Neural cell (in vitro differentiated cells): Measurements from ENCODE around the gene CARD19. TPM values are rescaled to one million over a fixed set of nuclear protein-coding genes. Genes with fewer than 3 reads are reported as not detected.

Experiments used
- H2AFZ ChIP-seq: fragments of 200-600, 300-800 bp; sonication (generic), shearing (Covaris generic); 2 replicates; pipeline ENCODE4 v1.6.0; 2014; ENCODE audit warnings: low read depth, mild to moderate bottlenecking, antibody characterized with exemption, low read length, moderate library complexity
- H3F3A ChIP-seq: fragments of 200-600 bp; shearing (Covaris generic); 2 replicates; pipeline ENCODE4 v1.6.1; 2016; ENCODE audit warnings: mild to moderate bottlenecking, moderate library complexity, mixed read lengths, antibody characterized with exemption, low read length; ENCODE audit not compliant: insufficient read depth, poor library complexity, severe bottlenecking
- H3K27ac ChIP-seq: fragments of 200-600, 300-800 bp; sonication (generic), shearing (Covaris generic); 2 replicates; pipeline ENCODE4 v1.5.1; 2014; ENCODE audit warnings: mild to moderate bottlenecking, low read length, moderate library complexity
- H3K27me3 ChIP-seq: fragments of 300-800, 200-600 bp; sonication (generic), shearing (Covaris generic); 2 replicates; pipeline ENCODE4 v1.6.0; 2014; ENCODE audit warnings: mild to moderate bottlenecking, low read depth, low read length, moderate library complexity; ENCODE audit not compliant: insufficient read depth
- H3K36me3 ChIP-seq: fragments of 300-800, 200-600 bp; sonication (generic), shearing (Covaris generic); 2 replicates; pipeline ENCODE4 v1.5.1; 2014; ENCODE audit warnings: mild to moderate bottlenecking, antibody characterized with exemption, low read length, moderate library complexity; ENCODE audit not compliant: insufficient read depth
- H3K4me2 ChIP-seq: fragments of 300-800, 200-600 bp; sonication (generic), shearing (Covaris generic); 2 replicates; pipeline ENCODE4 v1.6.0; 2014; ENCODE audit warnings: mild to moderate bottlenecking, low read length
- H3K4me3 ChIP-seq: fragments of 300-800, 200-600 bp; sonication (generic), shearing (Covaris generic); 2 replicates; pipeline ENCODE4 v1.5.1; 2014; ENCODE audit warnings: mild to moderate bottlenecking, low read length, moderate library complexity
- H3K79me2 ChIP-seq: fragments of 200-600 bp; shearing (Covaris generic); replicated peaks from 2 replicates; pipeline ENCODE4 v1.6.0; 2014; ENCODE audit warnings: mild to moderate bottlenecking, low read length, moderate library complexity; ENCODE audit not compliant: insufficient read depth
- H3K9ac ChIP-seq: fragments of 300-800, 200-600 bp; sonication (generic), shearing (Covaris generic); 2 replicates; pipeline ENCODE4 v1.6.1; 2016; ENCODE audit warnings: mild to moderate bottlenecking, low read length, mixed read lengths
- H3K9me2 ChIP-seq: fragments of 200-600 bp; shearing (Covaris generic); 2 replicates; pipeline ENCODE4 v1.6.1; 2016; ENCODE audit warnings: mild to moderate bottlenecking, low read length, mixed read lengths; ENCODE audit not compliant: insufficient read depth
- H3K9me3 ChIP-seq: fragments of 200-600, 300-800 bp; sonication (generic), shearing (Covaris generic); 2 replicates; pipeline ENCODE4 v1.6.1; 2016; ENCODE audit warnings: mild to moderate bottlenecking, mixed run types, low read length, moderate library complexity, mixed read lengths
- H4K20me1 ChIP-seq: fragments of 200-600 bp; shearing (Covaris generic); 2 replicates; pipeline ENCODE4 v1.6.1; 2016; ENCODE audit warnings: mild to moderate bottlenecking, mixed run types; ENCODE audit not compliant: insufficient read depth
- EP300 ChIP-seq: fragments of 450-650 bp; conservative IDR thresholded peaks from 2 replicates; pipeline ENCODE4 v1.6.1; 2014; ENCODE audit warnings: antibody characterized with exemption, mild to moderate bottlenecking, moderate library complexity; ENCODE audit not compliant: poor library complexity, severe bottlenecking
- EZH2 ChIP-seq: fragments of 200-600, 300-800 bp; shearing (Covaris generic), sonication (generic); IDR thresholded peaks from 2 replicates; pipeline ENCODE4 v1.6.1; 2014; ENCODE audit warnings: antibody characterized with exemption, low read length, borderline replicate concordance, mild to moderate bottlenecking; ENCODE audit not compliant: insufficient read depth, poor library complexity, severe bottlenecking
- MXI1 ChIP-seq: fragments of 450-650 bp; conservative IDR thresholded peaks from 2 replicates; pipeline ENCODE4 v1.6.1; 2014; ENCODE audit warnings: antibody characterized with exemption, mild to moderate bottlenecking; ENCODE audit not compliant: poor library complexity, severe bottlenecking
- POLR2AphosphoS5 ChIP-seq: IDR thresholded peaks from 2 replicates; pipeline ENCODE4 v1.6.1; 2012
- RAD21 ChIP-seq: fragments of 450-650 bp; conservative IDR thresholded peaks from 2 replicates; pipeline ENCODE4 v1.6.1; 2014; ENCODE audit warnings: antibody characterized with exemption, mild to moderate bottlenecking, moderate library complexity
- SMC3 ChIP-seq: fragments of 450-650 bp; conservative IDR thresholded peaks from 2 replicates; pipeline ENCODE4 v1.6.1; 2014; ENCODE audit warnings: antibody characterized with exemption, mild to moderate bottlenecking, moderate library complexity; ENCODE audit not compliant: poor library complexity
- TAF1 ChIP-seq: IDR thresholded peaks from 2 replicates; pipeline ENCODE4 v1.6.1; 2012; ENCODE audit warnings: low read depth
- polyA plus RNA-seq: library from polyadenylated mRNA; depleted of rRNA; stranded (reverse); fragments of >200 nt; gene quantifications from 2 replicates; pipeline ENCODE4 v1.2.3, GENCODE V29; 2014
- TF ChIP-seq, protein P1 (sequence below): fragments of 450-650 bp; IDR thresholded peaks from 2 replicates; pipeline ENCODE4 v1.5.1; 2014; ENCODE audit warnings: antibody characterized with exemption, mild to moderate bottlenecking, moderate library complexity; ENCODE audit not compliant: poor library complexity, severe bottlenecking
- TF ChIP-seq, protein P2 (sequence below): IDR thresholded peaks from 2 replicates; pipeline ENCODE4 v1.6.1; 2012; ENCODE audit warnings: borderline replicate concordance

CARD19 gene
- polyA plus RNA-seq, 1 donor from 2014 or later, result 66.7 TPM

DNA sequence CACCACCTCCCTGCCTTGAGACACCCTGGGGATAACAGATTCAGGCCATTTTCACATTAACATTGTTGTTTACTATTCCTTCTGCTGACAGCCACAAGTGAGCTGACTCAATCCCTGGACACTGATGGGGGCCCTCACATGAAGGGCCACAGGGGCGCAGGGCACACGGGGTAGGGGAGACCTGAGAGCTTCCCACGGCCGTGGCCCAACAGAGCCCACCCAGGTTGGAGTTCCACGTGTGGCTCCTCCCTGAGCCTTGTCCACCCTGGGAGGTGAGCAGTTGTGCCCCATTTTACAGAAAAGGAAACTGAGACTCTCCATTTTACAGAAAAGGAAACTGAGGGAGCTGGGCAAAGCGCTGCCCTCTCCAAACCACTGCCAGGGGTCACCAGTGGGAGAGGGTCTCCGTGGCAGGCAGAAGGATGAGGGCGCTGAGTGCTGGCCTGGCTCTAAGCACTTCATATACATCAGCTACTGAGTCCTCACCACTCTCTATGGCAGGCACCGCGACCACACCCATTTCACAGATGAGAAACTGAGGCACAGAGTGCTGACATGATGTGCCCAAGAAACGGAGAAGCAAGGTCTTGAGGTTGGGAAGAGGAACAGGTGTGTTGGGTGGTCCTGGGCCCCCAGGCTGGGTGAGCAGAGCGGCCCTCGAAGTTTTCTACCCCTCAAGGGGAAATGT is 35.7 kb downstream of the CARD19 start:
- Histone ChIP-seq H2AFZ (no peak overlapping the region), H3K36me3 (no peaks in the 10 kb centered on the region), H3K9me2 (no peaks in the 10 kb centered on the region), H3K4me2 (no peak overlapping the region), H3K4me3 (no peak overlapping the region), H3K27me3 (no peaks in the 10 kb centered on the region), H3K9me3 (no peaks in the 10 kb centered on the region), H3F3A (no peaks in the 10 kb centered on the region), H3K9ac (no peak overlapping the region), H3K27ac (no peak overlapping the region), H3K79me2 (no peaks in the 10 kb centered on the region), H4K20me1 (no peaks in the 10 kb centered on the region)
- TF ChIP-seq, protein P1, sequence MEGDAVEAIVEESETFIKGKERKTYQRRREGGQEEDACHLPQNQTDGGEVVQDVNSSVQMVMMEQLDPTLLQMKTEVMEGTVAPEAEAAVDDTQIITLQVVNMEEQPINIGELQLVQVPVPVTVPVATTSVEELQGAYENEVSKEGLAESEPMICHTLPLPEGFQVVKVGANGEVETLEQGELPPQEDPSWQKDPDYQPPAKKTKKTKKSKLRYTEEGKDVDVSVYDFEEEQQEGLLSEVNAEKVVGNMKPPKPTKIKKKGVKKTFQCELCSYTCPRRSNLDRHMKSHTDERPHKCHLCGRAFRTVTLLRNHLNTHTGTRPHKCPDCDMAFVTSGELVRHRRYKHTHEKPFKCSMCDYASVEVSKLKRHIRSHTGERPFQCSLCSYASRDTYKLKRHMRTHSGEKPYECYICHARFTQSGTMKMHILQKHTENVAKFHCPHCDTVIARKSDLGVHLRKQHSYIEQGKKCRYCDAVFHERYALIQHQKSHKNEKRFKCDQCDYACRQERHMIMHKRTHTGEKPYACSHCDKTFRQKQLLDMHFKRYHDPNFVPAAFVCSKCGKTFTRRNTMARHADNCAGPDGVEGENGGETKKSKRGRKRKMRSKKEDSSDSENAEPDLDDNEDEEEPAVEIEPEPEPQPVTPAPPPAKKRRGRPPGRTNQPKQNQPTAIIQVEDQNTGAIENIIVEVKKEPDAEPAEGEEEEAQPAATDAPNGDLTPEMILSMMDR, result no peak
- TF ChIP-seq, protein P2, sequence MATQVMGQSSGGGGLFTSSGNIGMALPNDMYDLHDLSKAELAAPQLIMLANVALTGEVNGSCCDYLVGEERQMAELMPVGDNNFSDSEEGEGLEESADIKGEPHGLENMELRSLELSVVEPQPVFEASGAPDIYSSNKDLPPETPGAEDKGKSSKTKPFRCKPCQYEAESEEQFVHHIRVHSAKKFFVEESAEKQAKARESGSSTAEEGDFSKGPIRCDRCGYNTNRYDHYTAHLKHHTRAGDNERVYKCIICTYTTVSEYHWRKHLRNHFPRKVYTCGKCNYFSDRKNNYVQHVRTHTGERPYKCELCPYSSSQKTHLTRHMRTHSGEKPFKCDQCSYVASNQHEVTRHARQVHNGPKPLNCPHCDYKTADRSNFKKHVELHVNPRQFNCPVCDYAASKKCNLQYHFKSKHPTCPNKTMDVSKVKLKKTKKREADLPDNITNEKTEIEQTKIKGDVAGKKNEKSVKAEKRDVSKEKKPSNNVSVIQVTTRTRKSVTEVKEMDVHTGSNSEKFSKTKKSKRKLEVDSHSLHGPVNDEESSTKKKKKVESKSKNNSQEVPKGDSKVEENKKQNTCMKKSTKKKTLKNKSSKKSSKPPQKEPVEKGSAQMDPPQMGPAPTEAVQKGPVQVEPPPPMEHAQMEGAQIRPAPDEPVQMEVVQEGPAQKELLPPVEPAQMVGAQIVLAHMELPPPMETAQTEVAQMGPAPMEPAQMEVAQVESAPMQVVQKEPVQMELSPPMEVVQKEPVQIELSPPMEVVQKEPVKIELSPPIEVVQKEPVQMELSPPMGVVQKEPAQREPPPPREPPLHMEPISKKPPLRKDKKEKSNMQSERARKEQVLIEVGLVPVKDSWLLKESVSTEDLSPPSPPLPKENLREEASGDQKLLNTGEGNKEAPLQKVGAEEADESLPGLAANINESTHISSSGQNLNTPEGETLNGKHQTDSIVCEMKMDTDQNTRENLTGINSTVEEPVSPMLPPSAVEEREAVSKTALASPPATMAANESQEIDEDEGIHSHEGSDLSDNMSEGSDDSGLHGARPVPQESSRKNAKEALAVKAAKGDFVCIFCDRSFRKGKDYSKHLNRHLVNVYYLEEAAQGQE, result no peak
- TF ChIP-seq SMC3 (no peak), POLR2AphosphoS5 (no peak), EP300 (no peak), EZH2 (no peak), RAD21 (no peak), TAF1 (no peak), MXI1 (no peak)

DNA sequence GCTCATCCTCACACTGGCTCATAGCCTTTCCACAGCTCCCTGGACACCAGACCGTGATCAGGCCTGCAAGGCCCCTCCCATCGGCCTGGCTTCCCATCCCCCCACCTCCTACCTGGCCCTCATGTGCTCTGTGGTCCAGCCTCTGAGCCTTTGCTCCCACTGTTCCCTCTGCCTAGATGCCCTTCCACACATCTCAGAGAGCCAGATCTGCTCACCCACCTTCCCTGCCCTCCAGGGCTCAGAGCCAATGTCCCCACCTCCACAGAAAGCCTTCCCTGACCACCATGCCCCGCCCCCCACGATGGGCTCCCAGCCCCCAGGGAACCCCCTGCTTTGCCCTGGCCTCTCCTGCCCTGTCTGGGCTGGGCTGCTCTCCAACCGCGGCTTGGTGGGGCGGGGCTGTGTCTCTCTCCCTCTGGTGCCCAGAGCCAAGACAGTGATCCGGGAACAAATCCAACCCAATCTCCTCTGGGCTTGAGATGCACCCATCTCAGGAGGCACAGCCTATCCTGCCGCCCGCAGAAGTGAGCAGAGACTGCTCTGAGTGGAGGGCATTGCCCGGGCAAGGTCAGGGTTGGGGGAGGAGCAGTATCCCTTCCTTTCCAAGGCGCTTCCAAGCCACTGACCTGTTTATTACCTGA is 36.4 kb downstream of the CARD19 start:
- Histone ChIP-seq H3K4me3 (no peak overlapping the region), H3K9me2 (no peaks in the 10 kb centered on the region), H3F3A (no peaks in the 10 kb centered on the region), H3K27ac (no peak overlapping the region), H3K79me2 (no peaks in the 10 kb centered on the region), H4K20me1 (no peaks in the 10 kb centered on the region), H3K27me3 (no peaks in the 10 kb centered on the region), H3K9ac (no peak overlapping the region), H3K4me2 (no peak overlapping the region), H2AFZ (no peak overlapping the region), H3K36me3 (no peaks in the 10 kb centered on the region), H3K9me3 (no peaks in the 10 kb centered on the region)
- TF ChIP-seq EP300 (no peak), POLR2AphosphoS5 (no peak)
